Stimulated activated CD8-positive, alpha-beta memory T cell treated with anti-CD3 and anti-CD28 coated beads, Interleukin-15, amount 100 ng/mL, for 24 hours (primary cell): Measurements from ENCODE around the gene HDDC2.

Experiments used
- DNase-seq: peaks from one replicate; pipeline ENCODE4 v3.0.0-alpha.2; 2020; ENCODE audit warnings: low read depth

The HDDC2 gene

GRCh38 chr6:125269328-125269985 lies 32.3 kb downstream of the HDDC2 start:
- DNase-seq, result no peak

GRCh38 chr6:125268765-125269164 lies 33.0 kb downstream of the HDDC2 start:
- no peak for DNase-seq

- no peak for DNase-seq
Observed at GRCh38 chr6:125267806-125268523, 33.8 kb downstream of the HDDC2 start.

- no peak for DNase-seq
Observed at GRCh38 chr6:125264476-125264875, 37.3 kb downstream of the HDDC2 start.

- DNase-seq, result no peak
Observed at GRCh38 chr6:125262016-125263013, 39.5 kb downstream of the HDDC2 start.

- no peak for DNase-seq
Observed at GRCh38 chr6:125259354-125259736, 42.4 kb downstream of the HDDC2 start.

- no peak for DNase-seq
Observed at GRCh38 chr6:125258651-125259353, 43.0 kb downstream of the HDDC2 start.

- DNase-seq, result no peak
Observed at GRCh38 chr6:125257351-125257750, 44.4 kb downstream of the HDDC2 start.

- no peak for DNase-seq
Observed at GRCh38 chr6:125255201-125255600, 46.6 kb downstream of the HDDC2 start.

- no peak for DNase-seq
Observed at GRCh38 chr6:125254321-125254720, 47.4 kb downstream of the HDDC2 start.

GRCh38 chr6:125253881-125254280 lies 47.9 kb downstream of the HDDC2 start:
- DNase-seq, result no peak

- no peak for DNase-seq
Observed at GRCh38 chr6:125252891-125253290, 48.9 kb downstream of the HDDC2 start.

GRCh38 chr6:125251516-125252220 lies 50.1 kb downstream of the HDDC2 start:
- DNase-seq, result no peak

GRCh38 chr6:125250511-125250910 lies 51.3 kb downstream of the HDDC2 start:
- no peak for DNase-seq

- DNase-seq, result no peak
Observed at GRCh38 chr6:125248136-125248535, 53.6 kb downstream of the HDDC2 start.

- DNase-seq, result no peak
Observed at GRCh38 chr6:125246566-125246965, 55.2 kb downstream of the HDDC2 start.

GRCh38 chr6:125245523-125246264 lies 56.1 kb downstream of the HDDC2 start:
- no peak for DNase-seq

- DNase-seq, result no peak
Observed at GRCh38 chr6:125245109-125245508, 56.7 kb downstream of the HDDC2 start.

GRCh38 chr6:125237764-125238163 lies 64.0 kb downstream of the HDDC2 start:
- DNase-seq, result no peak

- no peak for DNase-seq
Observed at GRCh38 chr6:125236536-125237327, 65.0 kb downstream of the HDDC2 start.
